ENCODE data around the gene TBXA2R. TPM values are rescaled to one million over a fixed set of nuclear protein-coding genes. Genes with fewer than 3 reads are reported as not detected.
A peak's percentile ranks its signal among the peaks of the same experiment; 100 is the strongest.
"Not testable (repeated sequence)": the region's sequence is repeated elsewhere in the genome, so short reads cannot be mapped to it uniquely, and the experiment has no call there.

Gene TBXA2R
- total RNA-seq, 1 donor from 2014 or later: not detected

DNA sequence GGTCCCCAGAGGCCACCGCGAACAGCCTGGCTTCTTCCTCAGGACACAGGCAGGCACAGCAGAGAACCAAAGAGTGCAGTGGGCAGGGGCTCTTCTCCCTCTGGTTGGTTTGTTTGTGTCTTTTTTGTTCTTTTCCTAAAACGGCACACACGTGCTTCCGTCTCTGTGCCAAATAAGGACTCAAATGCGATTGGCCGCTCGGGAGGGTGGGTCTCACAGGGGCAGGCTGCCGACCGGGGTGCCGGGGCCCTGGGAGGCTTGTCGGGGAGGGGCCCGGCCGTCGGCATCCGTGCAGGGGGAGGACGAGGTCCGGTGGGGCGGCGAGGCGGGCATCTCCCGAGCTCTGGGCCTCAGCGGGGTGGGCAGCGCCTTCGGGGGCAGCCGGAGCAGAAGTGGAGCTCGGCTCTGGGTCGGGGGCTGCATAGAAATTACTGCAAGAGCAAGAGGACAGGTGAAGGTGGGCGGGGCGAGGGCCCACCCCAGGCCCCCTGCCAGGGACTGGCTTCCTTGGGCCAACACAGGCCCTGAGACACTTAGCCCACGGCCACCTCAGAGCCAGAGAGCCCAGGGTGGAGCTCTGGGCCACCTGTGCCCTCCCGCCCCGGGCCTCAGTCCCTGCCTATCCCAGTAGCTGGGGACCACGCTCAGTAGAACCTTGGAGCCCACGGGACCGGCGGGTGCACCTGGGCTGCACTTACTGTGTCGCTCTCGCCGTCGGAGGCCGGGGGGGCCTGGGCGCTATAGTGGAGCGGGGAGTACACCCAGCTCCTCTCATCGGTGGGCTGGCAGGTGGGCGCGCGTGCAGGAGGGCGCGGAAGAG lies 26.3 kb upstream of the TBXA2R start:
- no peaks in the 10 kb centered on the region for H3K36me3 Mint-ChIP-seq
- H3K27me3 Mint-ChIP-seq: no peaks in the 10 kb centered on the region
- no peak overlapping the region for H3K4me3 Mint-ChIP-seq
- TF ChIP-seq, protein P1, sequence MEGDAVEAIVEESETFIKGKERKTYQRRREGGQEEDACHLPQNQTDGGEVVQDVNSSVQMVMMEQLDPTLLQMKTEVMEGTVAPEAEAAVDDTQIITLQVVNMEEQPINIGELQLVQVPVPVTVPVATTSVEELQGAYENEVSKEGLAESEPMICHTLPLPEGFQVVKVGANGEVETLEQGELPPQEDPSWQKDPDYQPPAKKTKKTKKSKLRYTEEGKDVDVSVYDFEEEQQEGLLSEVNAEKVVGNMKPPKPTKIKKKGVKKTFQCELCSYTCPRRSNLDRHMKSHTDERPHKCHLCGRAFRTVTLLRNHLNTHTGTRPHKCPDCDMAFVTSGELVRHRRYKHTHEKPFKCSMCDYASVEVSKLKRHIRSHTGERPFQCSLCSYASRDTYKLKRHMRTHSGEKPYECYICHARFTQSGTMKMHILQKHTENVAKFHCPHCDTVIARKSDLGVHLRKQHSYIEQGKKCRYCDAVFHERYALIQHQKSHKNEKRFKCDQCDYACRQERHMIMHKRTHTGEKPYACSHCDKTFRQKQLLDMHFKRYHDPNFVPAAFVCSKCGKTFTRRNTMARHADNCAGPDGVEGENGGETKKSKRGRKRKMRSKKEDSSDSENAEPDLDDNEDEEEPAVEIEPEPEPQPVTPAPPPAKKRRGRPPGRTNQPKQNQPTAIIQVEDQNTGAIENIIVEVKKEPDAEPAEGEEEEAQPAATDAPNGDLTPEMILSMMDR (conservative IDR thresholded peaks at IDR 0.05): no peak
- H3K27ac Mint-ChIP-seq: no peak overlapping the region
- no peak for DNase-seq (ENCODE audit: extremely low spot score, unreplicated experiment)
- no peaks in the 10 kb centered on the region for H3K4me1 Mint-ChIP-seq (ENCODE audit: unreplicated experiment)
- H3K9me3 Mint-ChIP-seq: no peaks in the 10 kb centered on the region

DNA sequence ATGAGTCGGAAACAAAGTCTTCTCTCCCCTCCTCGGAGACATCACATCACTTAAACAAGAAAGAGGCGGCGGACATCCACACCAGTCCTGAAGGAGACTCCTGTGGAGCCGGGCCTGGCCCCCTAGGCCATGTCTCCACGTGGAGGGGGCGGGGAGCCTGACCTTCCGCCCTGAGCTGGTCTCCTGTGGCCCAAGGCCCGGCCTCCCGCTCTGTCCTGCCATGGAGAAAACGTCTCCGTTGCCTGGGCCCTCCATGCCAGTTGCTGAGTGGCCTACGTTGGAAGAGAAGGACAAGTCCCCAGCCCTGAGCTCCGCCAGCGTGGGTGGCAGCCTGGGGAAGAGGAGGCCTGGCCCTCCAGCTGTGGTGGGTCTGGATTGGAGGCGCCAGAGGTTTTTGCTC lies 25.4 kb upstream of the TBXA2R start:
- Mint-ChIP-seq H3K36me3 (peaks cover under 1% of the 10 kb centered on the region), H3K4me1 (ENCODE audit: unreplicated experiment) (peaks cover 1% of the 10 kb centered on the region), H3K9me3 (no peaks in the 10 kb centered on the region), H3K4me3 (no peak overlapping the region), H3K27ac (no peak overlapping the region), H3K27me3 (no peaks in the 10 kb centered on the region)
- TF ChIP-seq, protein P1 (conservative IDR thresholded peaks at IDR 0.05): no peak
- no peak for DNase-seq (ENCODE audit: extremely low spot score, unreplicated experiment)

DNA sequence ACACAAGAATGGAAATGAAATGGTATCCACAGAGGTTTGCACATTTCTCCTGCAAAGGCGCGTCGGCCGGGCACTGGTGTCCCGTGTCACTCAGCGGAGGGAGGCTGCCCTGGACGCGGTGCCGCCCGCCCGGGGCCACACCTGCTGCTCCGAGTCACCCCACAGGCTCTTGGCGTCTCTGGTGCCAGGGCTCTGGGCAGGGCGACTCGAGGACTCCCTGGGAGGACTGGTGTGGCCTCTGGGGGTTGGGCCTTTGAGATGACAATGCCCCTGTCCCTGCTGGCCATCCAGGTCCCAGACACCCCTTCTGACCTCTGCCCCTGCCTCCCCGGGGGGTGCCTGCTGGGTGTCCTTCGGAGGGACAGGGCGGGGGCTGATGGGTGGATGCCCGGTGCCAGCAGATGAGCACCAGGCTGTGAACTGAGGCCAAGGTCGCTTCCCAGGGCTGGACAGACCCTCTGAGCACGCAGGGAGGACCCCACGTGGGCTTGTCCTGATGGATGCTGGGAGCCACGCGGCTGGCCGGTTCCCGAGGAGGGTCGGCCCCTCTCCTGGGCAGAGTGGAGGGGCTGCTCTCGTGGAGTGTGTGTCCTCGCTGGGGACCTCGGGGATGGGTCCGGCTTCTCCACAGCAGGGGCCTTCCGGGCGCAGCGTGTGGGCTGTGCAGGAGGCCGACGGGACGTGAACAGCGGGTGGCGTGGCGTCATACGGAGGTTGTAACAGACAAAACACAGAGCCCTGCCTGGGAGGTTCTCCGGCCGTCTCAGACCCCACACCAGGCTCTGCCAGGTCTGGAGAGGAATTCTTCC lies 24.6 kb upstream of the TBXA2R start:
- no peak overlapping the region for H3K4me3 Mint-ChIP-seq
- no peak for DNase-seq (ENCODE audit: extremely low spot score, unreplicated experiment)
- H3K4me1 Mint-ChIP-seq (ENCODE audit: unreplicated experiment): peaks cover 7% of the 10 kb centered on the region
- H3K27ac Mint-ChIP-seq: no peak overlapping the region
- TF ChIP-seq, protein P1 (conservative IDR thresholded peaks at IDR 0.05): no peak
- no peaks in the 10 kb centered on the region for H3K9me3 Mint-ChIP-seq
- H3K27me3 Mint-ChIP-seq: no peaks in the 10 kb centered on the region
- H3K36me3 Mint-ChIP-seq: peaks cover 4% of the 10 kb centered on the region

DNA sequence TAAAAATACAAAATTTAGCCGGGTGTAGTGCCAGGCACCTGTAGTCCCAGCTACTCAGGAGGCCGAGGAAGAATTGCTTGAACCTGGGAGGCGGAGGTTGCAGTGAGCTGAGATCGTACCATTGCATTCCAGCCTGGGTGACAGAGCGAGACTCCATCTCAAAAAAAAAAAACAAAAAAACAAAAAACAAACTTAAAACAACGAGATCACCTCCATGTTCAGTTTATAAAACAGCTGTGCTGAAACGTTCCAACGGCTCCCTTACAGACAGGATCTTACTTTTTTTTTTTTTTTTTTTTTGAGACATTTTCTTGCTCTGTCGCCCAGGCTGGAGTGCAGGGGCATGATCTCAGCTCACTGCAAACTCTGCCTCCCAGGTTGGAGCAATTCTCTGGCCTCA lies 22.1 kb upstream of the TBXA2R start:
- not testable (repeated sequence) for H3K27ac Mint-ChIP-seq

DNA sequence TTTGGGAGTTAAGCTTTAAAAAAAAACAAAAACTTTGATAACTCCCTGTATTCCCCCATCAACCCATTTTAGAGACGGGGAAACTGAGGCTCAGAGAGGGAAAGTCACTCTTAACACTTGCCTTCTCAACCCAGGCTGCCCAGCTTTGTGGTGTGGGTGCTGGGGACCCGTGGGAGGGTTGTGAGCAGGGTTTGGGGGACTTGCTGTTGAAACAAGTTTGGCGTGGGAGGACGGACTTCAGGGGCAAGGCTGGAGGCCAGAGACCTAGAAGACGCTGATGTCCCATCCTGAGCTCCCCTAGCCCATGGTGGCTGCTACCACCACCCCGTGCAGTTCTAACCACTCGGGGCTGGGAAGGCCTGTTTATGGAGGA lies 20.7 kb upstream of the TBXA2R start:
- TF ChIP-seq, protein P1 (conservative IDR thresholded peaks at IDR 0.05): no peak
- no peak for DNase-seq (ENCODE audit: extremely low spot score, unreplicated experiment)
- Mint-ChIP-seq H3K36me3 (peaks cover 4% of the 10 kb centered on the region), H3K4me1 (ENCODE audit: unreplicated experiment) (peaks cover 20% of the 10 kb centered on the region), H3K9me3 (no peaks in the 10 kb centered on the region), H3K27ac (peak overlapping the region; percentile 99), H3K27me3 (no peaks in the 10 kb centered on the region), H3K4me3 (peak overlapping the region; percentile 93)

More for the DNA sequence above, 22.1 kb upstream of the TBXA2R start:
- not testable (repeated sequence) for H3K36me3 Mint-ChIP-seq; H3K27me3 Mint-ChIP-seq; DNase-seq (ENCODE audit: extremely low spot score, unreplicated experiment); H3K4me3 Mint-ChIP-seq; H3K9me3 Mint-ChIP-seq
- peaks cover 20% of the 10 kb centered on the region for H3K4me1 Mint-ChIP-seq (ENCODE audit: unreplicated experiment)
